Measurements from ENCODE around the gene CCER1.
"Not testable (repeated sequence)": the region's sequence is repeated elsewhere in the genome, so short reads cannot be mapped to it uniquely, and the experiment has no call there.

- not testable (repeated sequence) for TF ChIP-seq CTCF (IDR thresholded peaks at IDR 0.05); POLR2A (IDR thresholded peaks at IDR 0.05; ENCODE audit: low read depth)
Measured at GRCh38 chr12:90985331-90985730, 30.4 kb upstream of the CCER1 start.

All from esophagus muscularis mucosa (tissue), 3 donors.